HG02852 (cell line): ENCODE results near the gene EPS8L1.

Source experiments
- ATAC-seq: cut with Tn5 transposase; IDR thresholded peaks from one replicate; pipeline ENCODE4 v1.9.1; 2021; ENCODE audit warnings: mild to moderate bottlenecking, moderate library complexity; ENCODE audit not compliant: unreplicated experiment

The EPS8L1 gene

DNA sequence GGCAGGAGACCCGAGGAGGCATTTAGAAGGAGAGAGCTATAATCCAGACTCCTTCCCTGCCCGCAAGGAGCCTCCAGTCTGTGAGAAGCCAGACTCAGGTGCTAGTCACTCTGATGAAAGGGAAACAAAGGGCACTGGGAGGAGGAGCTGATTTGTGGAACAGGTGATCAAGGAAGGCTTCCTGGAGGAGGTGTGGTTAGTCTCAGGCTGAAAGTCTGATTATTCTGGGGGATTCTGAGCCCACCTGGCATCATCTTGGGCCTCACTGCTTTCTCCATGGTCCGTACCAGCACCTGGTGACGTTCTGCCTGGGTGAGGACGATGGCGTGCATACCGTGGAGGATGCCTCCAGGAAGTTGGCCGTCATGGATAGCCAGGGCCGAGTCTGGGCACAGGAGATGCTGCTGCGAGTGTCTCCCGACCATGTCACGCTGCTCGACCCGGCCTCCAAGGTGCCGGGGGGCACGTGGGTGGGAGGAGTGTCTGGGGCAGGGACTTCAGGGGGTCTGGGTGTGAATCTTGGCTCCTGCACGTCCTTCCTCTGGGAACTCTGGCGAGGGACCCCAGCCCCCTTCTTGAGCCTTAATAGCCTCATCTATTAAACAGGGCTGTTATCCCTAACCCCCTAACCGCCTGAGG lies 3.9 kb downstream of the EPS8L1 start:
- no peak for ATAC-seq

DNA sequence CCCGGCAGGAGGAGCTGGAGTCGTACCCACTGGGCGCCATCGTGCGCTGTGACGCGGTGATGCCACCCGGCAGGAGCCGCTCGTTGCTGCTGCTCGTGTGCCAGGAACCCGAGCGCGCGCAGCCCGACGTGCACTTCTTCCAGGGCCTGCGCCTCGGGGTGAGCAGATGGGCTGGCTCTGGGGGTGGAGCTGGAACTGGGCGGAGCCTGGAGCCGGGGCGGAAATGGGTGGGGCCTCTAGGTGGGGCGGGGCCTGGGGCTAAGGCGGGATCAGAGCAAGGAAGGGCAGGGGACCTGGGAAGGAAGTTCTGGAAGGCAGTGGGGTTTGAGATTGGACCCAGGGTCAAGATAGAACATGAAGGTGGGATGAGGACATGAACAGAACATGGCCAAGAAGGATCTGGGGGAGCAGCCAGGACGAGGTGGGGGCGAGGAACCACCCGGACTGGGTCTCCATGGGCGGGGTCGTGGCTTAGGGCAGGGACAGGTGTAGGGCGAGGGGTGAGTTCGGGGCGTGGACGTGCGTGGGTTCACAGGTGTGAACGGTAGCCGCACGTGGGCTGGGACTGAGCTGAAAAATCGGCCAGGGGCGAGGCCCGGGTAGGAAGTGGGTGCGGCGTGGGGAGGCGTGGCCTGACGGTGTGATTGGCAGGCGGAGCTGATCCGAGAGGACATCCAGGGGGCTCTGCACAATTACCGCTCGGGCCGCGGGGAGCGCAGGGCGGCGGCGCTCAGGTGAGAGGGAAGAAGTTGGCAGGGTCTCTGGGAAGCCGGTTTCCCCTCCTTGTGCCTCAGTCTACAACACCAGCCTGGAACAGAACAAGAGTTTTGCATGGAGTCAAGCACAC lies 4.7 kb downstream of the EPS8L1 start:
- ATAC-seq: no peak

DNA sequence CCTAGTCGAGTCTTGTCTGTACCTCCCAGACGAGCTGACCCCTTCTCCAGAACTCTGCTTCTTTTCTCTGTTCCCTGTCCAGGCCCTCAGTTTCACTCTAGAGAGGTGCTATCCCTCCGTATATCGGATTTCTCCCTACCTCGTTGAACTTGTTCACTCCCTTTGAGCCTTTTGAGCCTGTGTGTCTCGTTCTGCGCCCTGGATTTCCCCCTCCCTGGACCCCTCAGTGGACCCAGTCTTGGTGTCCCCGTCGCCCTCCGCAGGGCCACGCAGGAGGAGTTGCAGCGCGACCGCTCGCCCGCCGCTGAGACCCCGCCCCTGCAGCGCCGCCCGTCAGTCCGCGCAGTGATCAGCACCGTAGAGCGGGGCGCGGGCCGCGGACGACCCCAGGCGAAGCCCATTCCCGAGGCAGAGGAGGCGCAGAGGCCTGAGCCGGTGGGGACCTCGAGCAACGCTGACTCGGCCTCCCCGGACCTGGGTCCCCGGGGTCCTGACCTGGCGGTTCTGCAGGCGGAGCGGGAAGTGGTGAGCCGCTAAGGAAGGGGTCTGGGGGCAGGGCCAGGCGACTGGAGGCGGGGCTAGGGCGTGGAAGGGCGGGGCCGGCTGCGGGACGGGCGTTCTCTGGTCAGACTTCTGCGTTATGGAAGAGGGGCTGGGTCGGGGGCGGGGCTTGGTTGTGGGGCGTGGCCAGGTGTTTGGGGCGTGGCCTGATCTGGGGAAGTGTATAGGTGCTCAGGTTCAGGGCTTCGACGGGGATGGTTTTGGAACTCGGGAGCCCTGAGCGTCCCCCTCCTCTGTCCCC lies 5.5 kb downstream of the EPS8L1 start:
- peak; percentile 66 for ATAC-seq

DNA sequence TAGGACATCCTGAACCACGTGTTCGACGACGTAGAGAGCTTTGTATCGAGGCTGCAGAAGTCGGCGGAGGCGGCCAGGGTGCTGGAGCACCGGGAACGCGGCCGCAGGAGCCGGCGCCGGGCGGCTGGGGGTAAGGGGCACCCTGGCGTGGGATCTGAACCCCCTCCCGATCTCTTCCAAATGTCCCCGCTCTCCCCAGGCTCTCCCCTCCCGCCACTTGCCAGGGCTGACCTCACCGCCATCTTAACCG lies 6.0 kb downstream of the EPS8L1 start:
- ATAC-seq: no peak

DNA sequence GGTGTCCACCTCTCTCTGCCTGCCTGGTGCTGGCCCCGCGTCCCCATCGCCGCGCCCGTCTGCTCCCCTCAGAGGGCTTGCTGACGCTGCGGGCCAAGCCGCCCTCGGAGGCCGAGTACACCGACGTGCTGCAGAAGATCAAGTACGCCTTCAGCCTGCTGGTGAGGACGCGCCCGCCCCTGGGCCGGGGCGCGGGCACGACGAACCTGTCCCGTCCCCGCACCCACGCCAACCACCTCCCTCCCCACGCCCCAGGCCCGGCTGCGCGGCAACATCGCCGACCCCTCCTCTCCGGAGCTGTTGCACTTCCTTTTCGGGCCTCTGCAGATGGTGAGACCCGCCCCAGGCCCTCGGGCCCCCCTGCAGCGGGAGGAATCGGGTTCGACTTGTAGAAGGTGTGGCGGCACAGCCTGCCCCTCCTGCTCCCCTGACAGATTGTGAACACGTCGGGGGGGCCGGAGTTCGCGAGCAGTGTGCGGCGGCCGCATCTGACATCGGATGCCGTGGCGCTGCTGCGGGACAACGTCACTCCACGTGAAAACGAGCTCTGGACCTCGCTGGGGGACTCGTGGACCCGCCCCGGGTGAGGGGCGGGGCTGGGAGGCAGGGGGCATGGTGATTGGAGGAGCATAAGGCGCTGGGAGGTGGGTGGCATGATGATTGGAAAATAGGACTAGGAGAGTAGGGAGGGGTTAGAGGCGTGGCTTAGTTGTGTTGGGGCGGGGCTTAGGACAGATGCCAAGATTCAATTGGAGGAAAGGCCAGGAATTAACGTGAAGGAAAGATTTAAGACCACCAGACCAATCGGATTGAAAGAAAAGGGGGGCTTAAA lies 6.6 kb downstream of the EPS8L1 start:
- ATAC-seq: no peak

DNA sequence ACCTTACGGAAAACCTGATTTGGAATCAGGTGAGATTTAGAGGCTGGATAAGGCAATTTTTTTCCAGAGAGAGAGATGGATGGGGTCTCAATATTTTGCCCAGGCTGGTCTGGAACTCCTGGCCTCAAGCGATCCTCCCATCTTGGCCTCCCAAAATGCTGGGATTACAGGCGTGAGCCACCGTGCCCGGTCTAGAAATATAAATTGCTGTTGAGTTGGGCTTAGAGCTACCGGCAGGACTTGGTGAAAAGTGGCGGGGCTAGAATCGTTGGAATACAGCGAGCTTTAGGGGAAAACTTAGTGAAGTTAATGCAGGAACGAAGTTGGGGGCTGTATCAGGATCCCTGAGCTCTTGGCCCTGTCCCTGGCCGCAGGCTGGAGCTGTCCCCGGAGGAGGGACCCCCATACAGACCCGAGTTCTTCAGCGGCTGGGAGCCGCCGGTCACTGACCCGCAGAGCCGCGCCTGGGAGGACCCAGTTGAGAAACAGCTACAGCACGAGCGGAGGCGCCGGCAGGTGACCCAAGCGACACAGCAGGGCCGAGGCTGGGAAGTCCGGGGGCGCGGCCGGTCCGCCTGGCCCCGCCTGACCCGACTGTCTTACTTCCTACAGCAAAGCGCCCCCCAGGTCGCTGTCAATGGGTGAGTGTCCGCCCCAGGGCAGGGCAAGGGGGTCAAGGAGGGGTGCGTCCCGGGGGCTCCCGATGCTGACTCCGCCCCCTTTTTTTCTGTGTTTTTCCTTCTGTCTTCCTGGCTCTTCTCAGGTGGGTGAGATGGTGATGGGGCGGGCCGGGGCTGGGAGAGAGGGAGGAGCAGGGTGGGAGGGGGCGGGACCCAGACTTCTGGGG lies 7.6 kb downstream of the EPS8L1 start:
- ATAC-seq: no peak

DNA sequence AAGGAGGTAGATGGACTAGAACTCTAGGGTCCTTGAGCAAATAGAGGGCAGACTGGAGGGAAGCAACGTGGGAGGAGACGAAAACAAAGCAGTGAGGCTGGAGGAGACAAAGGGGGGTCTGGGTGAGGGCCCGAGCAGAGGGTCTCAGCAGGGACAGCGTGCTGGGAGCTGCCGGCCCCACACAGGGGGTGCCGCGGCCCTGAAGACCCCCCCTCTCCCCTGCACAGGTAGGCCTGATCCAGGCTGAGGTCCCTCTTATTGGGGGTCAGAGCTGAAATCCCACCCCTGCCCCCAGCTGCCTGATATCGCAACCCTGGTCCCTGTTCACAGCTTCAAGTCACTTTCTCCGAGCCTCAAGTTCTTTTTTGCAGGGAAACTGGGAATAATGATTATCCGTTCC lies 8.7 kb downstream of the EPS8L1 start:
- no peak for ATAC-seq

DNA sequence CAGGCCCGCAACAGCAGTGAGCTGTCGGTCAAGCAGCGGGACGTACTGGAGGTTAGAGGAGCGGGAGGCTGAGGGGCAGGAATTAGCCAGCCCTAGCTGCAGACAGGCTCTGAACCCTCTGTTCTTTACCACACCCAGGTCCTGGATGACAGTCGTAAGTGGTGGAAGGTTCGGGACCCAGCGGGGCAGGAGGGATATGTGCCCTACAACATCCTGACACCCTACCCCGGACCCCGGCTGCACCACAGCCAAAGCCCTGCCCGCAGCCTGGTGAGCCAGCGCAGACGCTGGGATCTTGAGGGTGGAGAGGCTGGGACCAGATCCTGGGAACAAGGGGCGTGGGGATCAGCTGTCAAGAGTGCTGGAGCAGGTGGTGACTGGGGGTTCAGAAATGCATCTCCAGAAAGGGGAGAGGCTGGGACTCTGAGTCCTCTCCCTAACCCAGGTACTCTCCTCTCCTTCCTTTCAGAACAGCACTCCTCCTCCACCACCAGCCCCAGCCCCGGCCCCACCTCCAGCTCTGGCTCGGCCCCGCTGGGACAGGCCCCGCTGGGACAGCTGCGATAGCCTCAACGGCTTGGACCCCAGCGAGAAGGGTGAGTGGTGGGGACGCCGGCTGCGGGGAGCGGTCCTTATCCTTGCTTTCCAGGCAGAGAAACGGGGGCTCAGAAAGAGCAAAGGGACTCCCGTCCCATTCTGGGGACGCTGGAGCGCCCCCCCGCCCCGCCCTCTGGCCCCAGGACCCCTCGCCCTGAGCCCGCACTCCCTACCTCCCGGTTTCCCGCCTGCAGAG lies 10.4 kb downstream of the EPS8L1 start:
- no peak for ATAC-seq

DNA sequence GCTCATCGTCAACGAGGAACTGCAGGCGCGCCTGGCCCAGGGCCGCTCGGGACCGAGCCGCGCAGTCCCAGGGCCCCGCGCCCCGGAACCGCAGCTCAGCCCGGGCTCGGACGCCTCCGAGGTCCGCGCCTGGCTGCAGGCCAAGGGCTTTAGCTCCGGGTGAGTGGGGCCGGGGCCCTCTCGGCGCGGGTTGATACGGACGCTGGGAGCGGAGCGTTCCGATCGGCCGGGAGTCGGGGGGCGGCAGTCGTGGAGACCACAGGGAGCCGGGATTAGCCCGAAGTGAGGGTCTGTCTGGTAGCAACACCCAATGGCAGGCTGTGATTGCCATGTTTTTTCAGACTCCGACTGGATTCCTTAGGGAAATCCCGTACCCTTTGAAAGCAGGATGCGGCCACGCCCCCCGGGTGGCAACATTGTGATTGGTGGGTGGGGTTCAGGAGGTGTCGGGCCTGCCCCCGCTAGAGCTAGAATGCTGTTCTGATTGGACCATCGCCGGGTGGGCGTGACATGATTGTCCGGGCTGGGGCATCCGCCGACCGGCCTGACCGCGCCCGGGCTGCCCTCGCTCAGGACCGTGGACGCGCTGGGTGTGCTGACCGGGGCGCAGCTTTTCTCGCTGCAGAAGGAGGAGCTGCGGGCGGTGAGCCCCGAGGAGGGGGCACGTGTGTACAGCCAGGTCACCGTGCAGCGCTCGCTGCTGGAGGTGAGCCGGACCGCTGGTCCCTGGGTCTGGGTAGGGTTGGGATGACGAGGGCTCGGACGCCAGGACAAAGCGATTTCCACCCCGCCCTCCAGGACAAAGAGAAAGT lies 11.3 kb downstream of the EPS8L1 start:
- no peak for ATAC-seq

DNA sequence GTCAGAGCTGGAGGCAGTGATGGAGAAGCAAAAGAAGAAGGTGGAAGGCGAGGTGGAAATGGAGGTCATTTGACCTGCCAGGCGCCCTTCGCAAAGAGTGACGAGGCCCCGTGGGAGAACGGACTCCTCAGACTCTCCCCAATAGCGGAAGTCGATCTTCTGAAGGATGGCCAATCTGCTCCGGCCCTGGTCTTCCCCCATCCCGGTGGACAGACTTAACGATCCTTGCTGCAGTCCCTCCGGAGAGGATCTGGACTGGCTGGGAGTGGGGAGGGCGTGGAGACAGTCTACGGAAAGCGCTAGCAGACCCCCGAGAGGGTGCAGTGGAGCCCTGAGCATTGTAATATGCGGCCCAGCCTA lies 11.9 kb downstream of the EPS8L1 start:
- no peak for ATAC-seq

DNA sequence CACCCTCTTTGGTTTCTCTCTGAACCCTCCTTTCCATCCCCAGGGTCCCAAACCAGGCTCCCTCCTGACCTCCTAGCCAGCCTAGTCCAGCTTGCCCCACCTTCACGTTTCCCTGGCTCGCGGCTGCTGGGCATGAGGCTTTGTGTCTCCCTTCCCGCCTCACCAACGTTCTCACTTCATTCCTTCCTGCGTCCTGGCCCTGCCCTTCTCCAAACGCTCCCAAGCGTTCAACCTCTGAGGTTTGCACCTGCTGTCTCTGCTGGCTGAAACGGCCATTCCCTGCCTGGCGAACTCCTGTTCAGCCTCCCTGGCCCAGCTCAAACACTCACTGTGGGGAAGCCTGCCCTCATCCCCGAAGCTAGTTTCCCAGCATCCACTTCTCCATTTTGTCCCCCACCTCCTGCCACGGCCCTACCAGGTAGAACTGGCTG lies 12.4 kb downstream of the EPS8L1 start:
- ATAC-seq: no peak

DNA sequence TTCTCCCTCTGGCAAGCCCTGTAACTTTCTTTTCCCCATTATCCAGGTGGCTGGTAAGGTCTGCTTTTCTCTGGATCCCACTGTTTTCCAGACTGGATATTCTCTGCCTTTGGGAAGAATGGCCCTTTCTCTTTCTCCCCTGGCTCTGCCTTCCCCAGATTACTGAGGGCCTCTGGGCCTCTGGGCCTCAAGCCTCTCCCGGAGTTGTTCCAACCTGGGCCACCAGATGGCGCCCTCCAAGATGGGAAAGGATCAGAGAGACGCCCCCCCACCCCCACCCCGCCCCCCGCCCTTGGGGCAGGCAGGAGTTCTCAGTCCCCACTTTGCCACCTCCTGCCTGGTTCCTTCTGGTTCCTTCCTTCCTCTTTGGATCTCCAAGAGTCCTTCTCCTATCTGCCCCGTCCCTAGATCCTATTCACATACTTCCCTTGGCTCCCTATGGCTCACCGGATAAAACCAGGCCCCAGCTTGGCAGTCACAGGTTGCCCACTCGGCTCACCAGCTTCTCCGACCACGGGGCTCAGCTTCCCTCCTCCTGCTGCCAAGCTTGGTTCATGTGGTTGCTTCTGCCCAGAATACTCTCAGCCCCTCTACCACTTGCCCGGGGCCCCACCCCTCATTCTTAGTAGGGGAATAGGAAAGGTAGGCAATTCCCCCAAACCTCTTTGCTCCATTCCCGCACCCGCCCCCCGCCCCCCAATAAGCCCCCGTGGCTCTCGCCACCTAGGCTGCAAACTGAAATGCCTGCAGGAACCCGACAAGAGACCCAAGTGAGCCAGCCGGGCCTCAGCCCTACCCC lies 13.1 kb downstream of the EPS8L1 start:
- no peak for ATAC-seq

DNA sequence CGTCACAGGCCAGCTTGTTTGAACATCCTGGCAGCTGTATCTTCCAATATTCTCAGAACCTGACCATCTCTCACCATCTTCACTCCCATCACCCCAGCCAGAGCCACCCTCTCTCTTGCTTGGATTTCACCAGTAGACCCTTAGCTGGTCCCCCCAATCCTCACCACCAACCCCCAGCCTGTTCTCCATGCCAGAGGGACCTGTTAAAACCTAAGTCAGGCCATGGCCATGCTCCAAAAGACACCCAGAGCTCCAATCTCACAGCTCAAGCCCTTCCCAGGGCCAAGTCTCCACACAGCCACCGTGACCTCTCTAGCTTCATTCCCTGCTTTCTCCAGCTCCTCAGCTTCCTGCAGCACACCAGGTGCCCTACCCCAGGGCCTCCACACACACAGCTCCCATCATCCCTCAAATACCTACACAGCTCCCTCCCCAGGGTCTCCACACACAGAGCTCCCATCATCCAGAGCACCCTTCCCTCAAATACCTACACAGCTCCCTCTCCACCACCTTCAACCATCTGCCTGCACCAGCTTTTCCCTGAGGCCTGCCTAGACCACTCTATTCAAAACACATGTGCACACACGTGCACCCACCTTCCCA lies 13.8 kb downstream of the EPS8L1 start:
- no peak for ATAC-seq

DNA sequence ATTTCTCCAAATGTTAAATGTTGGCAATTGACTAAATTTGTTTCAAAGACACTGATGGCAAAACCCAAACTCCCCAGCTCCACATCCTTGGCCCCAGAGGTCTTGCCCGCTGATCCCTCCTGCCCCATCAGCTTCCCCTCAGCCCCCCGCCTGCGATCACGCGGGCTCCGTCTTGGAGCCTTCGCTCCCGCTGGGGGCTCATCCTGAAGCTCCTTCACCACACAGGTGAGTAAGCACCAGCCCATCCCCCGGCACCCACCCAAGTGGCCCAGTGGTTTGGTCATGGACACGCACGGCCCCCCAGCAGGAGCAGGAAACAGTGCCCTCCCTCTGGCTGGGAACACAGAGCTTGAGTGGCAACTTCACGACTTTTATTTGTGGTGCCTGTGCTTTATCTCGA lies 14.9 kb downstream of the EPS8L1 start:
- no peak for ATAC-seq

DNA sequence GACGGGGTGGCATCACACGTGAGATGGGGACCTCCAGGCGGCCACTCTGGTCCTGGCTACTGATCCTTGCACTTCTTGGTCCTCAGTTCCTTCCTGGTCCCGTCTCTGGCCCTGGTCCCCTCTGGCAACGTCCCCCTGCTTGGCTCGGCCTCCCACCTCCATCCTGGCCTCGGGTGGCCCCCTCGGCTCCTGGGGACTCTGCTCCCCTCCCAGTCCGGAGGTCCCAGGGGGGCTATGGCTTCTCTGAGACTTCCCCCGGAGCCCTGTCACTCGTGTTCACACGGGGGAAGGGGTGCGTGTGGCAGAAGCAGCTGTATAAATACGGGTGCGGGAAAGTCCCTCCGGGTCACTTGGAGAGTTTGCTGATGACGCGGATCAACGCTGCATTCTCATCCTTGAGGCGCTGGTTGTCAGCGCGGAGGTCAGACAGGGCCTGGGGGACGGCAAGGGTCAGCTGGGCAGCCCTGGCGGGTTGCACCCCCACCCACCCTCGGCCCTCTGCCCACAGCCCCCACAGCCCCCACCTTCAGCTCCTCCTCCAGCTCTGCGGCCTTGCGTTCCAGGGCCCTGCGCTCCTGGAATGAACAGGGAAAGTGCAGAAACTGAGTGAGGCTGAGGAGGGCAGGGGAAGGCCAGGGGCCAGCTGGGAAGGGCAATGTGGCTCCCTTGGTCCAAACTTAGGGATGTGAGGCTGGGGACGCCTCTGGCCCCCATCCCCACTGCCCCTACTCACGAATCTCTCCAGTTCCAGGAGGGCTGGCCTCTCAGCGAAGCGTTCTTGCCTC lies 15.6 kb downstream of the EPS8L1 start:
- no peak for ATAC-seq

DNA sequence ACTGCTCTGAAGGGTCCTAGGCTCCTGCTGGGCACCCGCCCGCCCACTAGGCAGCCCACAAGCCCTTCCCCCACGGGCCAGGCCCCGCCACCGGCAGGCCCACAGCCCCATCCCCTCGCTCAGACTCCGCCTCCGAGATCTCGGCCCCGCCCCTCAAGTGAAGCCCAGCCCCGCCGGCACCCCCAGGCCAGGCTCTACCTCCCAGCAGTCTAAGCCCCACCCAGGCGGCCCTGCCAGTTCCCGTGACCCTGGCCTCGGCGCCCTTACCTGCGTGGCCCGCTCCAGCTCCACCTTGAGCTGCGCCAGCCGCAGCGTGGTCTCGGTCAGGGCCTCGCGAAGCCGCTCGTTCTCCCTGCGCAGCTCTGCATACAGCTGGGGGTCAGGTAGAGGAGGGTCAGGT lies 16.3 kb downstream of the EPS8L1 start:
- no peak for ATAC-seq
